HG03457 (cell line): ENCODE results near the gene OR52A5.

Experiments used
- ATAC-seq: cut with Tn5 transposase; IDR thresholded peaks from one replicate; pipeline ENCODE4 v1.9.1; 2021; ENCODE audit warnings: moderate number of reproducible peaks; ENCODE audit not compliant: unreplicated experiment

OR52A5 gene

GRCh38 chr11:5117588-5117987 is 20.6 kb downstream of the OR52A5 start:
- no peak for ATAC-seq

- no peak for ATAC-seq
These were observed 22.8 kb downstream of the OR52A5 start for GRCh38 chr11:5115339-5115738.

- ATAC-seq = no peak
These were observed 30.9 kb downstream of the OR52A5 start for GRCh38 chr11:5107285-5107684.

- ATAC-seq = no peak
These were observed 35.1 kb downstream of the OR52A5 start for GRCh38 chr11:5103066-5103465.

- ATAC-seq = no peak
These were observed 35.9 kb downstream of the OR52A5 start for GRCh38 chr11:5102246-5102645.

- ATAC-seq = no peak
These were observed 42.1 kb downstream of the OR52A5 start for GRCh38 chr11:5096011-5096410.

GRCh38 chr11:5092821-5093585 is 45.2 kb downstream of the OR52A5 start:
- no peak for ATAC-seq

GRCh38 chr11:5090668-5091067 is 47.5 kb downstream of the OR52A5 start:
- no peak for ATAC-seq

- no peak for ATAC-seq
These were observed 49.6 kb downstream of the OR52A5 start for GRCh38 chr11:5088556-5088955.

- no peak for ATAC-seq
These were observed 54.6 kb downstream of the OR52A5 start for GRCh38 chr11:5083602-5084001.

GRCh38 chr11:5081405-5081804 is 56.8 kb downstream of the OR52A5 start:
- no peak for ATAC-seq
